ENCODE data around the gene MC1R.
A peak's percentile ranks its signal among the peaks of the same experiment; 100 is the strongest.
"Not testable (repeated sequence)": the region's sequence is repeated elsewhere in the genome, so short reads cannot be mapped to it uniquely, and the experiment has no call there.

The MC1R gene

GRCh38 chr16:89965447-89966225 lies 47.0 kb downstream of the MC1R start:
- no peak overlapping the region for H3K4me3 ChIP-seq (ENCODE audit: low read depth, low read length)
- TF ChIP-seq MYC (IDR thresholded peaks at IDR 0.05; ENCODE audit: low read depth, low read length) (no peak), CTCF (IDR thresholded peaks at IDR 0.05; ENCODE audit: low read depth, low read length) (no peak), POLR2A (IDR thresholded peaks at IDR 0.05; ENCODE audit: extremely low read depth, insufficient read length) (no peak), MAX (IDR thresholded peaks at IDR 0.05; ENCODE audit: low read depth, low read length) (no peak)
- DNase-seq (ENCODE audit: low read depth), result no peak

DNA sequence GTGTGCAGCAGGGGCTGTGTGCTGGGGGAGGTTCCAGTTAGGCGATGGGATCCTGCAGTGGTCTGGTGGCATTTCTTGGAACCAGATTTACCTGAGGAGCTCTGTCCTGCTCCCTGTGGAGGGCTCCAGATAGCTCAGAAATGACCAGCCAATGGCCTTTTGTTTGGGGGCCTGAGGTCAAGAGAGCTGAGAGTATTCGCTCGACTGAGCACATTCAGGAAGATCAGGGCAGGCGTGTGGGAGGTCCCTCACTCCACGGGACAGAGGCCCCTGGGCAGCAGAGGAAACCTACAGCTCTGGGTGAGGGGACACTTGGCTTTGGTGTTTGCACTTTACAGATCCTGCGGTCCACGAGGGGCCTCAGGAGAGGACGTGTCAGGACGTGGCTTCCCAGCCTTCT lies 48.1 kb downstream of the MC1R start:
- no peak overlapping the region for H3K4me3 ChIP-seq (ENCODE audit: low read depth, low read length)
- no peak for DNase-seq (ENCODE audit: low read depth)
- TF ChIP-seq CTCF (IDR thresholded peaks at IDR 0.05; ENCODE audit: low read depth, low read length), result no peak
- no peak for TF ChIP-seq MAX (IDR thresholded peaks at IDR 0.05; ENCODE audit: low read depth, low read length)
- no peak for TF ChIP-seq MYC (IDR thresholded peaks at IDR 0.05; ENCODE audit: low read depth, low read length)
- no peak for TF ChIP-seq POLR2A (IDR thresholded peaks at IDR 0.05; ENCODE audit: extremely low read depth, insufficient read length)

- DNase-seq (ENCODE audit: low read depth); H3K4me3 ChIP-seq (ENCODE audit: low read depth, low read length): not testable (repeated sequence)
Measured at GRCh38 chr16:89967436-89967835, 48.8 kb downstream of the MC1R start.

DNA sequence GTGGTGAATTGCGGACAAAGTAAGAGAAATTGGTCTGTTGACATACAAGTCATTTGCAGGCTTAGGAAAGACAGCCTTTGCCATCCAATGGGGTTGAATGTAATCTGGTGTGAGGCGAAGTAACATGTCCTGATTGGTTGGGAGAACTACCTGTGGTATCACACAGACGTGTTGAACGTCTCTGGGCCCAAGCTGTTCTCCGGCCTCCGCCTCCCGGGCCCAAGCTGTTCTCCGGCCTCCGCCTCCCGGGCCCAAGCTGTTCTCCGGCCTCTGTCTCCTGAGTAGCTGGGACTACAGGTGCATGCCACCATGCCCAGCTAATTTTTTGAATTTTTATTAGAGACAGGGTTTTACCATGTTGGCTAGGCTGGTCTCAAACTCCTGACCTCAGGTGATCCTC lies 49.4 kb downstream of the MC1R start:
- H3K4me3 ChIP-seq (ENCODE audit: low read depth, low read length); DNase-seq (ENCODE audit: low read depth): not testable (repeated sequence)

DNA sequence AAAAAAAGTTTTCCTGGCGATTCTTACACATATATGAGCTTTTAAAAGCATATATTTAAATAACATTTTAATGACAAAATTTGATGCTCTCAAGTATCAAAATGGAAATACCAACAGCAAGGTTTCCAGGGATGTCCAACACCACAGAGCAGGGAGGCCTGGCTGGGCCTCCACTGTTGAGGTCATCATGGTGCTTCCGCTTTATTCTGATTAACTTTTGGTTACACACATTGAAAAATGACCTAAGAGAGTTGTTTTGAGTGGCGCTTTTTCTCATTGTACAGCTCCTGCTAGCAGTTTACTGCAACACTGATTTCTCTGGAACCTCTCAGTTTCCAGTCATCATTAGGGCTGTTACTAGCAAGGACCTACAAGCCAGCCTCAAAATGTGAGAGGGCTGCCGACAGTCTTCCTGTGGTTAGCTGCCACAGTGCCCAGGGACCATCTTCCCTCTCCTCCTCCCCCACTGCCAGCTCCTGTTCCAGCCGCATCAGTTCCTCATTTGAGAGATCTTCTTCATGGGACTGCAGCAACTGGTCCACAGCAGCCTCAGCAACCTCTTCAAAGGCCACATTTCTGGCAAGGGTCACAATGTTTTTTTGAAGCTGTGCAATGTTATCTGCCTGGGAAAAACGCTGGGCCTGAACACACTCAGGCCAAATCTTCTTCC lies 51.2 kb downstream of the MC1R start:
- peak; percentile 98 for DNase-seq (ENCODE audit: low read depth)
- TF ChIP-seq MAX (IDR thresholded peaks at IDR 0.05; ENCODE audit: low read depth, low read length) (peak; percentile 54), POLR2A (IDR thresholded peaks at IDR 0.05; ENCODE audit: extremely low read depth, insufficient read length) (no peak), MYC (IDR thresholded peaks at IDR 0.05; ENCODE audit: low read depth, low read length) (peak; percentile 51; the same call in 1 of the 2 replicates)
- peak overlapping the region; percentile 26 for H3K4me3 ChIP-seq (ENCODE audit: low read depth, low read length)
